ENCODE measurements around the gene SH3PXD2A.
"Not testable (repeated sequence)": the region's sequence is repeated elsewhere in the genome, so short reads cannot be mapped to it uniquely, and the experiment has no call there.

The SH3PXD2A gene

GRCh38 chr10:103666087-103666761, 189.2 kb downstream of the SH3PXD2A start:
- DNase-seq (ENCODE audit: low read depth in 2 of 2) = no peak

GRCh38 chr10:103665162-103665889, 190.1 kb downstream of the SH3PXD2A start:
- no peak for DNase-seq (ENCODE audit: low read depth in 2 of 2)

GRCh38 chr10:103663802-103664201, 191.6 kb downstream of the SH3PXD2A start:
- DNase-seq (ENCODE audit: low read depth in 2 of 2) = no peak

GRCh38 chr10:103663236-103663635, 192.1 kb downstream of the SH3PXD2A start:
- no peak for DNase-seq (ENCODE audit: low read depth in 2 of 2)

GRCh38 chr10:103662704-103663103, 192.7 kb downstream of the SH3PXD2A start:
- DNase-seq (ENCODE audit: low read depth in 2 of 2) = not testable (repeated sequence)

- peak; percentile 86 to 88 for DNase-seq (ENCODE audit: low read depth in 2 of 2)
Measured at GRCh38 chr10:103661198-103661950, 194.0 kb downstream of the SH3PXD2A start.

GRCh38 chr10:103660364-103661197, 194.8 kb downstream of the SH3PXD2A start:
- DNase-seq (ENCODE audit: low read depth in 2 of 2) = no peak

- peak; percentile 59 to 67 for DNase-seq (ENCODE audit: low read depth in 2 of 2)
Measured at GRCh38 chr10:103659674-103660363, 195.6 kb downstream of the SH3PXD2A start.

- no peak for DNase-seq (ENCODE audit: low read depth in 2 of 2)
Measured at GRCh38 chr10:103658049-103658577, 197.3 kb downstream of the SH3PXD2A start.

GRCh38 chr10:103657061-103657591, 198.2 kb downstream of the SH3PXD2A start:
- no peak for DNase-seq (ENCODE audit: low read depth in 2 of 2)

- no peak for DNase-seq (ENCODE audit: low read depth in 2 of 2)
Measured at GRCh38 chr10:103654925-103655324, 200.5 kb downstream of the SH3PXD2A start.

- DNase-seq (ENCODE audit: low read depth in 2 of 2) = no peak
Measured at GRCh38 chr10:103653581-103654037, 201.8 kb downstream of the SH3PXD2A start.

GRCh38 chr10:103652599-103653281, 202.6 kb downstream of the SH3PXD2A start:
- DNase-seq (ENCODE audit: low read depth in 2 of 2) = no peak

- DNase-seq (ENCODE audit: low read depth in 2 of 2) = no peak
Measured at GRCh38 chr10:103651783-103652476, 203.4 kb downstream of the SH3PXD2A start.

GRCh38 chr10:103651333-103651732, 204.0 kb downstream of the SH3PXD2A start:
- DNase-seq (ENCODE audit: low read depth in 2 of 2) = no peak

- DNase-seq (ENCODE audit: low read depth in 2 of 2) = no peak
Measured at GRCh38 chr10:103649654-103650423, 205.5 kb downstream of the SH3PXD2A start.

- DNase-seq (ENCODE audit: low read depth in 2 of 2) = peak; percentile 64 to 69
Measured at GRCh38 chr10:103648636-103649532, 206.5 kb downstream of the SH3PXD2A start.

Measured in fibroblast of skin of left biceps (primary cell).